GM12892 (cell line): ENCODE results near the gene NRXN2.

Source experiments
- DNase-seq: peaks from one replicate; pipeline ENCODE4 v3.0.0; 2011; ENCODE audit not compliant: insufficient read length
- FAIRE-seq: peaks from 2 replicates; lab custom pipeline; 2011; peaks lifted over from hg19 to GRCh38; lab: Jason Lieb, UNC
- POLR2A ChIP-seq: IDR thresholded peaks from 2 replicates; pipeline ENCODE4 v1.6.1; 2011; ENCODE audit warnings: low read depth, low read length, control low read depth
- POLR2AphosphoS5 ChIP-seq: IDR thresholded peaks from 2 replicates; pipeline ENCODE4 v1.6.1; 2011; ENCODE audit warnings: low read depth, low read length, control low read depth
- TAF1 ChIP-seq: IDR thresholded peaks from 2 replicates; pipeline ENCODE4 v1.6.1; 2011; ENCODE audit warnings: low read depth, mild to moderate bottlenecking, control low read depth, low read length, borderline replicate concordance

The NRXN2 gene

GRCh38 chr11:64660205-64660604, 62.8 kb downstream of the NRXN2 start:
- no peak for DNase-seq
- no peak for TF ChIP-seq TAF1
- TF ChIP-seq POLR2A = no peak
- TF ChIP-seq POLR2AphosphoS5 = no peak
- no peak for FAIRE-seq

- no peak for TF ChIP-seq POLR2A
- no peak for TF ChIP-seq POLR2AphosphoS5
- TF ChIP-seq TAF1 = no peak
- DNase-seq = no peak
- no peak for FAIRE-seq
These were observed 63.4 kb downstream of the NRXN2 start for GRCh38 chr11:64659417-64660144.

GRCh38 chr11:64658265-64658664, 64.7 kb downstream of the NRXN2 start:
- FAIRE-seq (no peak), DNase-seq (no peak)
- no peak for TF ChIP-seq TAF1
- no peak for TF ChIP-seq POLR2A
- TF ChIP-seq POLR2AphosphoS5 = no peak

- FAIRE-seq (no peak), DNase-seq (no peak)
- TF ChIP-seq TAF1 (no peak), POLR2AphosphoS5 (no peak), POLR2A (no peak)
These were observed 66.1 kb downstream of the NRXN2 start for GRCh38 chr11:64656862-64657261.

GRCh38 chr11:64655941-64656601, 66.9 kb downstream of the NRXN2 start:
- TF ChIP-seq POLR2AphosphoS5 = no peak
- FAIRE-seq (no peak), DNase-seq (no peak)

- DNase-seq = no peak
- FAIRE-seq = no peak
- TF ChIP-seq POLR2AphosphoS5 = no peak
- TF ChIP-seq POLR2A = no peak
- TF ChIP-seq TAF1 = no peak
These were observed 67.9 kb downstream of the NRXN2 start for GRCh38 chr11:64654958-64655541.

- DNase-seq (no peak), FAIRE-seq (no peak)
- no peak for TF ChIP-seq POLR2AphosphoS5
- TF ChIP-seq TAF1 = no peak
- TF ChIP-seq POLR2A = no peak
These were observed 68.6 kb downstream of the NRXN2 start for GRCh38 chr11:64654439-64654838.

- no peak for DNase-seq
- no peak for TF ChIP-seq POLR2AphosphoS5
- FAIRE-seq = no peak
These were observed 69.5 kb downstream of the NRXN2 start for GRCh38 chr11:64653388-64653973.

- TF ChIP-seq POLR2A = no peak
- no peak for TF ChIP-seq POLR2AphosphoS5
- no peak for TF ChIP-seq TAF1
- FAIRE-seq = peak; percentile 84
- peak; percentile 86 for DNase-seq
These were observed 70.2 kb downstream of the NRXN2 start for GRCh38 chr11:64652586-64653387.

- TF ChIP-seq POLR2AphosphoS5 (no peak), POLR2A (no peak), TAF1 (no peak)
- DNase-seq (no peak), FAIRE-seq (peak; percentile 36)
These were observed 72.0 kb downstream of the NRXN2 start for GRCh38 chr11:64650923-64651523.

- DNase-seq (no peak), FAIRE-seq (no peak)
- TF ChIP-seq POLR2A = no peak
- TF ChIP-seq TAF1 = no peak
These were observed 73.7 kb downstream of the NRXN2 start for GRCh38 chr11:64649291-64649697.
